ENCODE results near the gene C9orf85. TPM values are rescaled to one million over a fixed set of nuclear protein-coding genes. Genes with fewer than 3 reads are reported as not detected.
A peak's percentile ranks its signal among the peaks of the same experiment; 100 is the strongest.

Gene C9orf85
- total RNA-seq, 2 experiments from 2014 or later: 7.6 to 8.9 TPM

DNA sequence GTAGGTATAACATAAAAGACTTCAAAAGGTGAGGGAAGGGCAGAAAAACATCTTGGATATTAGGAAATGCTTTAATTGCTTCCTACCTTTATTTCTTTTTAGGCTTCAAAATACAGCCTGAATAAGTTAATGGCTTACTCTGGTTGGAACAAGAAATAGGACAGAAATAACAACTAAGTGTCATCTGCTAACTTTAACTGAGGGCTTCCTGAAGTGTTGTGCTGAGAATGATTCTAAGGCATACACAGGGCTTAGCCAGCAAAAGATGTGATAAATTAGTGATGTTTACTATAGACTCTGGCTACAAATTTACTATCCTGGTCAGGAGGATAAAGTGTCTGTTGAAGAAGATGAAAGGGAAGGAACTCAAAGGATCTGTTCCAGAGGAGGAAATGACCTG lies 34.6 kb upstream of the C9orf85 start:
- TF ChIP-seq, protein P1, sequence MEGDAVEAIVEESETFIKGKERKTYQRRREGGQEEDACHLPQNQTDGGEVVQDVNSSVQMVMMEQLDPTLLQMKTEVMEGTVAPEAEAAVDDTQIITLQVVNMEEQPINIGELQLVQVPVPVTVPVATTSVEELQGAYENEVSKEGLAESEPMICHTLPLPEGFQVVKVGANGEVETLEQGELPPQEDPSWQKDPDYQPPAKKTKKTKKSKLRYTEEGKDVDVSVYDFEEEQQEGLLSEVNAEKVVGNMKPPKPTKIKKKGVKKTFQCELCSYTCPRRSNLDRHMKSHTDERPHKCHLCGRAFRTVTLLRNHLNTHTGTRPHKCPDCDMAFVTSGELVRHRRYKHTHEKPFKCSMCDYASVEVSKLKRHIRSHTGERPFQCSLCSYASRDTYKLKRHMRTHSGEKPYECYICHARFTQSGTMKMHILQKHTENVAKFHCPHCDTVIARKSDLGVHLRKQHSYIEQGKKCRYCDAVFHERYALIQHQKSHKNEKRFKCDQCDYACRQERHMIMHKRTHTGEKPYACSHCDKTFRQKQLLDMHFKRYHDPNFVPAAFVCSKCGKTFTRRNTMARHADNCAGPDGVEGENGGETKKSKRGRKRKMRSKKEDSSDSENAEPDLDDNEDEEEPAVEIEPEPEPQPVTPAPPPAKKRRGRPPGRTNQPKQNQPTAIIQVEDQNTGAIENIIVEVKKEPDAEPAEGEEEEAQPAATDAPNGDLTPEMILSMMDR (IDR thresholded peaks at IDR 0.05): no peak
- ATAC-seq (no peak), DNase-seq (no peak)
- CTCF ChIA-PET: no interaction called here
- Mint-ChIP-seq H3K27me3 (no peaks in the 10 kb centered on the region), H3K27ac (no peak overlapping the region), H3K9me3 (peaks cover 20% of the 10 kb centered on the region), H3K36me3 (ENCODE audit: low read depth) (peaks cover 31% of the 10 kb centered on the region), H3K4me3 (no peak overlapping the region), H3K4me1 (ENCODE audit: low read depth) (peaks cover 18% of the 10 kb centered on the region)
- POLR2A ChIA-PET: interaction anchor here (1.4 kb wide), 1 partner anchor 15 kb away, joined by 3 read pairs; no protein-coding TSS in a partner anchor
- intact Hi-C loops (cut with micrococcal nuclease): no loop called here

DNA sequence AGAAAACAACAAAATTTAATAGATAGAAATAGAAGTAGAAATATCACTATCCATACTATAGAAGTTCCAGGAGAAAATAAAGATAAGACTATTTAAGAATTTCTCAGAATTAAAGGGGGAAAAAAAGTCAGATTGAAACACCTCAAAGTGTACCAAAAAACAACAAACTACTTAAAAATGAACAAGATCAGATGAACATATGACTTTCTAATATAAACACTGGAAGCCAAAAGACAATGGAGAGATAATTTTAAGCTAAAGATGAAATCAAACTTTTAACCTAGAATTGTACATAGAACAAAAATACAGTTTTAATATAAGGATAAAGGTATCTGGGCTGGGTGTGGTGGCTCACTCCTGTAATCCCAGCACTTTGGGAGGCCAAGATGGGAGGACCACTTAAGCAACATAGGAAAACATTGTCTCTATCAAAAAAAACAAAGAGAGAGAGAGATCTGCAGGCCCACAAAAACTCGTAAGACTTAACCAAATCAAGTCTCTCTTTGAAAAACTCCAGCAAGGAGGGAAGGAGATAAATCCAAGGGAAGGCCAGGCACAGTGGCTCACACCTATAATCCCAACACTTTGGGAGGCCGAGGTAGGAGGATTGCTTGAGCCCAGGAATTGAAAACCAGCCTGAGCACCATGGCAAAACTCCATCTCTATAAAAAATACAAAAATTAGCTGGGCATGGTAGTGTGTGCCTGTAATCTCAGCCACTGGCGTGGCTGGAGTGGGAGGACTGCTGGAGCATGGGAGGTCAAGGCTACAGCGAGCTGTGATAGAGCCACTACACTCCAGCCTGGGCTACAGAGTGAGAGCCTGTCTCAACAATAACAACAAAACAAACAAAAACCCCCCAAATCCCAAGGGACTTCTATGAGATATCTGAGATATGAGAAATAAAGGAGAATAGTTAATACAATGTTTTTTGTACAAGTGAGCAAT lies 32.8 kb upstream of the C9orf85 start:
- Mint-ChIP-seq H3K9me3 (peaks cover 28% of the 10 kb centered on the region), H3K27me3 (no peaks in the 10 kb centered on the region), H3K4me3 (no peak overlapping the region), H3K36me3 (ENCODE audit: low read depth) (peaks cover 45% of the 10 kb centered on the region), H3K27ac (no peak overlapping the region), H3K4me1 (ENCODE audit: low read depth) (peaks cover 21% of the 10 kb centered on the region)
- ChIA-PET CTCF (interaction anchor here (0.7 to 1.2 kb wide), 2 partner anchors 10 to 17 kb away, joined by 3 read pairs; no protein-coding TSS in a partner anchor), POLR2A (no interaction called here)
- ATAC-seq (no peak), DNase-seq (no peak)
- intact Hi-C loops (cut with micrococcal nuclease): no loop called here
- TF ChIP-seq, protein P1 (IDR thresholded peaks at IDR 0.05): no peak

DNA sequence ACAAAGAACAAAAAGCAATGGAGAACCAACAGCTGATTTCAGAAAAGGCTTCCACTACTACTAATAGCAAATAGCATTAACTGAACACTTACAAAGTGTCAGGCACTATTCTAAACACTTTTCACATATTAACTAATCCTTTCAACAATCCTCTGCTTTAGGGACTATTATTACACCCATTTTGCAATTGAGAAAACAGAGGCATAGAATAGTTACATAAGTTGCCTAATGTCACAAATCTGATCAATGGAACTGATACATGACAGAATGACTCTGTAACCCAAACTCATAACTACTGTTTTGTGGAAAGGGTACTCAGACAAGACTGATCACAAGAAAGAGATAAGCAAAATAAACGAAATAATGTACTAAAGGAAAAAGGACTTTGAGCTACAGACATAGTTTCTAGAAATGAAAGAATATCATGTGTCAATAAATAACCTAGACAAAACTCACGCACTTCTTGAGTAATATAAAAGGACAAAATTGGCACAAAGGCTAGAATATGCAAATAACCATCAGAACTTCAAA lies 31.7 kb upstream of the C9orf85 start:
- TF ChIP-seq, protein P1 (IDR thresholded peaks at IDR 0.05): no peak
- H3K4me3 Mint-ChIP-seq: no peak overlapping the region
- ATAC-seq (no peak), DNase-seq (no peak)
- peaks cover 37% of the 10 kb centered on the region for H3K9me3 Mint-ChIP-seq
- H3K36me3 Mint-ChIP-seq (ENCODE audit: low read depth): peaks cover 52% of the 10 kb centered on the region
- intact Hi-C loops (cut with micrococcal nuclease): no loop called here
- POLR2A ChIA-PET: interaction anchor here (1.0 kb wide), 1 partner anchor 14 kb away, joined by 3 read pairs; no protein-coding TSS in a partner anchor
- peaks cover 19% of the 10 kb centered on the region for H3K4me1 Mint-ChIP-seq (ENCODE audit: low read depth)
- CTCF ChIA-PET: no interaction called here
- no peaks in the 10 kb centered on the region for H3K27me3 Mint-ChIP-seq
- no peak overlapping the region for H3K27ac Mint-ChIP-seq

DNA sequence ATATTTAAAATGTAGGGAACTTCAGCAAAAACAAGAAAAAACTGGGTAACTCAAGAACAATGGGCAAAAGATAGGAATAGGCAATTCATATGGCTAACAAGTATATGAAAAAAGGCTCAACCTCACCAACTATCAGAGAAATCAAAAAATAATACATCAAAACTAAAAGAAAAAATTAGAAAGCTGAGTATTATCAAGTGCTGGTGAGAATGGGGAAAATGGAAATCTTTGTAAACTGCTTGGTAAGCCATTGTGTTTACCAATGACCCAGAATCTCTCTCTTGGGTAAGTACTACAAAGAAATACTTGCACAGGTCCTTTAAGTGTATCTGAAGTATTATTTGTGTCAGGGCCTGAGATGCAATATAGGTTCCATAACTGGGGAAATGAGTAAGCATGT lies 27.4 kb upstream of the C9orf85 start:
- Mint-ChIP-seq H3K9me3 (peaks cover 29% of the 10 kb centered on the region), H3K4me1 (ENCODE audit: low read depth) (peaks cover 34% of the 10 kb centered on the region), H3K36me3 (ENCODE audit: low read depth) (peaks cover 45% of the 10 kb centered on the region), H3K27me3 (no peaks in the 10 kb centered on the region), H3K4me3 (no peak overlapping the region), H3K27ac (no peak overlapping the region)
- ChIA-PET POLR2A (no interaction called here), CTCF (no interaction called here)
- no peak for DNase-seq
- TF ChIP-seq, protein P1 (IDR thresholded peaks at IDR 0.05): no peak
- intact Hi-C loops (cut with micrococcal nuclease): no loop called here
- no peak for ATAC-seq

DNA sequence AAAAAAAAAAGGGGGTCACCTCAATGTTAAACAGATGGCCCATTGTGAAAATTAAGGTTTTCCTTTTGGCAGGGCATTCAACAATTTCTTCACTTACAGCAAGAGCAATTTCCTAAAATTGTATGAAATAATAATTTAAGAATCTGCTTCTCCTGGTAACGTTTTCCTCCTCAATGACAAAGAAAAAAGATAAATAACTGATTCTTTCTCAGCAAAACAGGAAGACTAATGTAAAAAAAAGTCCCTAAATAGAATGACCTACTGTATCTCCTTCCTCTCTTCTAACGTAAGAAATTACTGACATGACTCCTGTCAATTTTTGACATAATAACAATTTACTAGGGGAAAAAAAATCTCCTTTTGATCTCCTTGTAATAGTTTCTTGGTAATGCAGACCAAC lies 26.0 kb upstream of the C9orf85 start:
- CTCF ChIA-PET: interaction anchor here (1.3 kb wide), 1 partner anchor 16 kb away, joined by 3 read pairs; no protein-coding TSS in a partner anchor
- H3K27me3 Mint-ChIP-seq: no peaks in the 10 kb centered on the region
- peaks cover 34% of the 10 kb centered on the region for H3K4me1 Mint-ChIP-seq (ENCODE audit: low read depth)
- no peak overlapping the region for H3K4me3 Mint-ChIP-seq
- POLR2A ChIA-PET: interaction anchor here (0.7 kb wide), 1 partner anchor 103 kb away, joined by 3 read pairs; no protein-coding TSS in a partner anchor
- TF ChIP-seq, protein P1 (IDR thresholded peaks at IDR 0.05): no peak
- H3K9me3 Mint-ChIP-seq: peaks cover 27% of the 10 kb centered on the region
- H3K27ac Mint-ChIP-seq: peak overlapping the region; percentile 46
- H3K36me3 Mint-ChIP-seq (ENCODE audit: low read depth): peaks cover 42% of the 10 kb centered on the region
- intact Hi-C loops (cut with micrococcal nuclease): no loop called here
- DNase-seq (no peak), ATAC-seq (peak; percentile 60)

All from activated CD8-positive, alpha-beta T cell treated with anti-CD3 and anti-CD28 coated beads for 36 hours (primary cell).